ENCODE data around the gene GRIK4.

The GRIK4 gene

DNA sequence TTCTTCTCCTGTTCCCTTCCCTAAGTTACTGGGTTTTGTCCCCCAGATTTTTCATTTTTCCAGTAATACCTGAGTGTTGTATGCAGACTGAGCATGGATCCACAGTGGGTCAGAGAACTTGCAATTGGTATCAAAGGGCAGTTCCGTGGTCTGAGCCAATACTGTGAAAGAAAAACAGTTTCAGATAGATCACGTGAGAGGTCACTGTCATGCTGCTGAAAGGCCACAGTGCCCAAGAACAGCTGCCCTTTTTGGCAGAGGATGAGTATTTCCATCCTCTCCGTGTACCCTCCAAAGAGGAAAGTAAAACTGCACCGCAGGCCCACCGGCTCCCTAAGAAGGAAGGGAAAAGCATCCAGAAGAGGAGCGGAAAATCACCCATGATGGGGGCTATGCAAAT is 439.3 kb downstream of the GRIK4 start:
- no peak for DNase-seq (ENCODE audit: low read depth in 3 of 3)

DNA sequence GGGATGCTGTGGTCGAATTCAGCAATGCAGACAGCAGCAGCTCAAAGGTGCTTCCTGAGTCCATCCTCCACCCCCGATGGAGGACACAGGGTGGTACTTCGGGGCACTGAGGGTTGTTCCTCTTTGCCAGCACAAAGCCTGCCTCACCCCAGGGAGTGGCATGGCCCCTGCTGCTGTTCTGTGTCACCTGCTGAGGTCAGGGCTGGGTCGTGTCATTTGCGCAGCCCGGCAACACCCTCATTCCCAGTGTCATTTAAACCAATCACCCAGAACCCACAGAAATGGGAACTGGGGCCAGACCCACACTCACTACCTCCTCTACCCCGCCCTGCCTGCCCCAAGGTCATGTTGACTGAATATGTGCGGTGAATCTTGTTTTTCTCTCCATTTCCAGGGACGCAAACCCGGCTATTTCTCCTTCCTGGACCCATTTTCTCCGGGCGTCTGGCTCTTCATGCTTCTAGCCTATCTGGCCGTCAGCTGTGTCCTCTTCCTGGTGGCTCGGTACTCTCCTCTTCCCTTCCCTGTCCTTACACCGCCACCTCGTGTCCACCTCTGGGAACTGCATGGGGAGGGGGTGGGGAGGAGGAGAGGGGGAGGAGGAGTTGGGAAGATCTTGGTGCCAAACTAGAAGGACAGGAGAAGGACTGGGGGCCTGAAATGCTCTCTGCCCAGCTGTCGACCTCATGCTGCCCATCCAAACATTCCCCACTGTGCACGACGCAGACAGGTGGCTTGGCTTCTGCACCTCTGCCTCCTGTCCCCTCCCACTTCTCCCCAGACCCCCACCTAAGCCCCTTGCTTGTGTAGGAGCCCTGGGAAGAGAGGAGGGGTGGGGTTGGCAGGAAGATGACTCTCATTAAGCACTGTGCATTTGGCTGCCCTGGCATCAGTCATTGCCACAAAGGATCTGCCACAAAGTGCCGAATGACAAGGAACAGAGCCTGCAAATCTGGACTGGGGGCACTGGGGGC is 441.2 kb downstream of the GRIK4 start:
- DNase-seq (ENCODE audit: low read depth in 3 of 3) = peak; percentile 33 to 66 (median 45)

DNA sequence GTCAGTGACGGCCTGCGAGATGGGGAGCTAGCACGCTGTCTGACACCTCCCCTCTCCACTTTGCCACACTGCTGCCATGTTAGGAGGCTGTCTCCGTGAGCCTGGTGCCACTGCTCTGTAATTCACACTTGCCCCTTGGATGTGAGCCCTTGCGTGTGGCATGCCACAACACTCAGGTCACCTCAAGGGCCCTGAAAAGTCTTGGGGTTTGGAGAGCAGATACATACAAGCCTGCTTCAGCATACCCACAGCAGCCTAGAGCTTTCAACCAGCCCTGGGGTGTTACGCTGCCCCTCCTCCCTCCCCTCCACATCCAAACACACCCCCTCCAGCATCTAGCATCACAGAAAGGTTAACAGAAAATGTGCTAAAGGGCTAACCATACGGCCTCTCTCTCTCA is 442.8 kb downstream of the GRIK4 start:
- DNase-seq (ENCODE audit: low read depth in 3 of 3) = no peak

DNA sequence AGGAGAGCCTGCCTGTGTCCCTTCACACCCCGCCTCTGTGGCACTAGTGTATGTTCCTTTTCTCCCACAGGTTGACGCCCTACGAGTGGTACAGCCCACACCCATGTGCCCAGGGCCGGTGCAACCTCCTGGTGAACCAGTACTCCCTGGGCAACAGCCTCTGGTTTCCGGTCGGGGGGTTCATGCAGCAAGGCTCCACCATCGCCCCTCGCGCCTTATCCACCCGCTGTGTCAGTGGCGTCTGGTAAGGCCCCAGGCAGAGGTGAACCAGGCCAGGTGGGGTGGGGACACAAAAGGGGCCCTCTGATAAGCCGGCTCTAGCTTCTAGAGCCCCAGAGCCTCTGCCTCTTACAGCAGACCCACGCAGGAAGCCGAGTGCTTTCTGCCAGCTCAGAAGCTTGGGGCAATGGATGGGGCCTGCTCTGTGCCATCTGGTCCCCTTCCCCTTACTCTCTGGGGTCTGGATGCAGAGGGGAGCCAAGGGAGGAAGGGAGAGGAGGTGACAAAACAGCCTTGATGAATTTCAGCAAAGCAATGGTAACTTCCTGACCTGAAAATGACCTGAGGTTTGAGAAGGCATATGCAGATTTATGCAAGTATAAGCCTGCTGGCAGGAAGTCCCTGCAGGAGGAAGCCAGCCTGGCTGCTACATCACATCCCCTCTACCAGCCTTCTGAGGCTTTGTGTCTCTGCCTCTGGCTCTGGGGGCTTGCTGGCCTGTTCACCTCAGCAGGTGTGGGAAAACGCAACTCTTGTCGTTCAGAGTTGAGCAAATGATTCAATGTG is 445.4 kb downstream of the GRIK4 start:
- no peak for DNase-seq (ENCODE audit: low read depth in 3 of 3)

DNA sequence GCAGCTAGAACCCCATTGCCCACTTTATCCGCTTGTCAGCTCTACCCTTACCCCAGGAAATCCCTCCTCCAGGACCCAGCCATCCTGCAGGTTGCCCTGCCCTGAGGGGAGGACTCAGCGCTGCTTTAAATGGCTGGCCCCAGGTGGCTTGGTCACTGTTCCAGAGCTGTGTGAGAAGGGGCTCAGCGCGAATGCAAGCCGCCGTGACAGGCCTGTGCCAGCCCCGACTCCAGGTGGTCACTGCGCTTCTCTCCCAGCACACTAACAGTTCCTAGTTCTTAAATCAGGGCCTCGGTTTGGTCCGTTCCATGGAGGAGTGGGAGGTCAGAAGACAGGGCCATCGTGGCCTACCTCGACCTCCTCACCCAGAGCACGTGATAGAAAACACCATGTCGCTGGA is 446.6 kb downstream of the GRIK4 start:
- no peak for DNase-seq (ENCODE audit: low read depth in 3 of 3)

DNA sequence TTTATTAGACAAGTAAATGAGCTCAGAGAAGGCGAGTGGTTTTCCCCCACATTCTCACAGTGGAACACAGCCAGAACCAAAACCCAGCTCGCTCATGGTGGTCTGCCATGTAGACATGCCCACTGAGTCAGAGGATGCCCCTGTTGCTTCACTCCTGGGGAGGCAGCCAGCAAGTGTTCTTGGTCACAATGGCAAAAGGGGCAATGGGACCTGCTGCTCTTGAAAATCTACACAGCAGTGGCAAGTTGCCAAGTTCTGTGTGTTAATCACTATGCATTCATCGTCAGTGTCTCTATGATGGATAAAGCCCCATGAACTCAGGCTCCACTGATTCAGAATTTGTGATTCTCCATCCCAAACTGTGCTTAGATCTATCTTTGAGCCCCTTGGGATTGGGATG is 447.6 kb downstream of the GRIK4 start:
- no peak for DNase-seq (ENCODE audit: low read depth in 3 of 3)

DNA sequence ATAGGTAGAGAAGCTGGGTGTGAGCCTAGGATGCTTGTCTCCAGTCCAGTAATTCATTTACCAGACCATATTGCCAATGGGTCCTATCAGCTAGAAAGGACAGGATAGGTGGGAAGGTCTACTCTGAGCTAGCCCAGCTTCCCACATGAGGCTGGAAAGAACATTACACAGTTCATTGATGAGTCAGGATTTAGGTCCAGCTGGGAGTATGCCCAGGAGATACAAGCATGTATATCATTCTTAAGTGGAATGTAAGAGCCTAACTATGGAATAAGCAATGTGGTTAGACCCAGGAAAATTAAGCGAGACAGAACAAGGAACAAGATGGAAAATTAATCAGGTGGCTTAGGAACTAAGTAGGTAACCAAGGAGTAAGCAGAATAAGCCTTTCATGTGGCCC is 453.3 kb downstream of the GRIK4 start:
- no peak for DNase-seq (ENCODE audit: low read depth in 3 of 3)

DNA sequence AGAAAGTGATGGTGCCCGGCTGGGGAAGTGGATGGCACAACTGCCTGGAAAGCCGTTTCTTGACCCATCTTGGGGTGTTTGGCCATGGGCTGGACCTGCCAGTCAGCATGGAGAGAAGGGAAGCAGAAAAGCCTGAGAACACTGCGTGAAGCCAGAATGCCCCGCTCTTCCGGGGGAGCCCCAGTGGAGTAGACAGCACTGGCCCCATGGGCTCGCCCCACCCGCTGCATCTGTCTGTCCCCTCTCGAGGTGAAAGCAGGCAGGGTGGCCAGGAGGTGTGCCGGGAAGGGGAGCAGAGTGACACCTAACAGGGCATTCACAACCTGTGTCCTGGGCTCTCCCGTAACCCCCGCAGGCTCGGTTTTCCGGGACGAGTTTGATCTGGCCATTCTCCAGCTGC is 455.3 kb downstream of the GRIK4 start:
- DNase-seq (ENCODE audit: low read depth in 3 of 3) = no peak

DNA sequence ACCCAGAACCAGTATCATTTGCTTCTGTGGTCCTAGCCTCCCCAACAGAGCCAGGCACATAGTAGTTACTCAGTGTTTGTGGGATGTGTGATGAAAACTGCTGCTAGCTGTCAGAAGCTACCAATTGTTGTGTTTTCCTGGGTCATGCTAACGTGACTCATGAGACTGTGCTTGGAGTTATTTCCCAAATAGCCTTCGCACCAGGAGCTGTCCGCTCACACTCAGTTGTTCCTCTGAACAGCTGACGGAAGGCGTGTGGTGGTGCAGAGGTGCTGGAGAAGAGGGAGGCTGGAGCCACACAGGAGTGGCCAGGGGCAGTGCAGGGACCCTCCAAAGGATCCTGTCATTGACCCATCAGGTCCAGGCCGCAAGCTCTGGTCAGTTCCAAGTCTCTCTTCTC is 458.4 kb downstream of the GRIK4 start:
- no peak for DNase-seq (ENCODE audit: low read depth in 3 of 3)

DNA sequence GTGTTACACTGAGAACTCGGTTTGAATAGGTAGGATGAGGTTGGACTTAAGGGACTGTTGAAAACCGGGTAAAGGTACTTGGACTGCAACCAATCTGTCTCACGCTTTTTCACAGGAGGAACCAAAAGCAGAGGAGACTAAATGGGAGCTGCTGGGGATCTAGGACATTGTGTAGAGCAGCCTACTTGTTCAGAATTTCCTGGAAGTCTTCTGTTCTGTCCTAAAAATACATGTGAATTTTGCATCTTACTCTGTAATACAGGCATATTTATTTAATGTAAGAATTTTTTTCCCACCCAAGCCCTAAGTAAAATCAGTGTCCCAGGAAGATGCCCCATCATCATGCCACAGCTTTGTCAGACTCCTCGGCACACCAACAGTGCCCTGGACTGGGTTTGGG is 460.3 kb downstream of the GRIK4 start:
- no peak for DNase-seq (ENCODE audit: low read depth in 3 of 3)

DNA sequence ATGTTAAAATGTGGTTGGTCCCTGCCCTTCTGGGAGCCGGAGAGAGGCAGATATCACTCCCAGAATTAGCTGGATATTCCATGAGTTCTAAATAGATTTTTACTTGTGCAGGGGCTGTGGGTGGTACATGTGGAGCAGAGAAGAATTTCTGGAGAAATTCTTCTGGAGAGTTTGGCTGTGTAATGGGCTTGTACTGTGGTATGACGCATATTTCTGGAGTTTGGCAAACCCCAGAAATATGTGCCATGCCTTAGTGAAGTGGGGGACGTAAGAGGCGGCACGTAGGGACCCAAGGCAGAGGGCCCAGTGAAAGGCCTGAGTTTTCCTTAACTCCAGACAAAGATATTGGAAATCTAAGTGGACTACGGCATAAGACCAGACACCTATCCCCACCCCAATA is 461.1 kb downstream of the GRIK4 start:
- DNase-seq (ENCODE audit: low read depth in 3 of 3) = no peak

DNA sequence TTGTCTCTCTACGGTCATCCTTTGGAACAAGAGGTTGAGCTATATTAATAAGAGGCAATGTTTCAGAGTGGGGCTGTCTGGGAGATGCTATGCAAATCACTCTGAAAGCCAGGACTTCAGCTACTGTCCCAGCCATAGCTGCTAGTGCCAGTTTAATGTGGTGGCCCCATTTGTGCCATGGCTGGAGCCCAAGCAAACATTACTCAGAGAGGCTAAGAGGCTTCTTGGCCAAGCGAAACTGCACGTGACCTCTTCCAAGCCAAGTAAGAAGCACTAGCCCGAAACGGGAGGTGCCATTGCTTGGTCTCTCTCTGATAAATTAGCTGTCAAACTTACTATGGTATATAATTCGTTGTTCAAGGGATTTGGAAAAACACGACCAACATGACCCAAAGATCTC is 462.0 kb downstream of the GRIK4 start:
- no peak for DNase-seq (ENCODE audit: low read depth in 3 of 3)

DNA sequence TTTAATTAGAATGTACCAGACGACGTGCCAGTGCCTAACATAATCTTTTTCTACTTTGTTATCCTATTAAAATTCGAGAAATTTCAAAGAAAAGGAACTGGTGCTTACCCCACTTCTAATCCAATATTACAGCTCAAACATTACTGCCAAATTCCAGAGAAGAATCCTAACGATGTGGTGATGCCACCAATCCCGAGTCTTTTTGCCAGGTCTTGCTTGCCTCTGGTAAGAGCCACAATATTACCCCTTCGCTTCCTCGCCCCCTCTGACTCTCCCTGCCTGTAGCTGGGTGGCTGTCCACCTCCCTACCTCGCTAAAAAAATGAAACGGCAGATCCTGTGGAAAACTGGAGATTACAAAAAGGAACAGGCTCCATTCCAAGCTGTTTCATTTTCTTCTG is 462.9 kb downstream of the GRIK4 start:
- no peak for DNase-seq (ENCODE audit: low read depth in 3 of 3)

DNA sequence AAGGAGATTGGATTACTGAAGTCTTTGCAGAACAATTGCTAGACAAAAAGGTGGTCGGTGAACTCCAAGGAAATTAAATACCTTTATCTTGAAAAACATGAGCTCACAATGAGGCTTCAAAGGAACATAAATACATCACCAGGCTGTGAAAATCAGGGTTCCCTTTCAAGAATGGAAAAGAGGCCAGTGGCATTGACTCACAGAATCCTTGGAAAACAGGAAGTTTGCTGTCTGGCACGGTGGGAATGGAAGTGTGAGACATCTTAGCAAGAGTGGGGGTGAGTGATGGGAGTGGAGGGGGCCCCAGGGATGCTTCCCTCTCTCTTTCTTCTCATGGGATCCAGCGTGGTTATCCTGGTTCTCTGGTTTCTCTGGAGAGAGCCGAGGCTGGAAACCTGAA is 463.4 kb downstream of the GRIK4 start:
- no peak for DNase-seq (ENCODE audit: low read depth in 3 of 3)

DNA sequence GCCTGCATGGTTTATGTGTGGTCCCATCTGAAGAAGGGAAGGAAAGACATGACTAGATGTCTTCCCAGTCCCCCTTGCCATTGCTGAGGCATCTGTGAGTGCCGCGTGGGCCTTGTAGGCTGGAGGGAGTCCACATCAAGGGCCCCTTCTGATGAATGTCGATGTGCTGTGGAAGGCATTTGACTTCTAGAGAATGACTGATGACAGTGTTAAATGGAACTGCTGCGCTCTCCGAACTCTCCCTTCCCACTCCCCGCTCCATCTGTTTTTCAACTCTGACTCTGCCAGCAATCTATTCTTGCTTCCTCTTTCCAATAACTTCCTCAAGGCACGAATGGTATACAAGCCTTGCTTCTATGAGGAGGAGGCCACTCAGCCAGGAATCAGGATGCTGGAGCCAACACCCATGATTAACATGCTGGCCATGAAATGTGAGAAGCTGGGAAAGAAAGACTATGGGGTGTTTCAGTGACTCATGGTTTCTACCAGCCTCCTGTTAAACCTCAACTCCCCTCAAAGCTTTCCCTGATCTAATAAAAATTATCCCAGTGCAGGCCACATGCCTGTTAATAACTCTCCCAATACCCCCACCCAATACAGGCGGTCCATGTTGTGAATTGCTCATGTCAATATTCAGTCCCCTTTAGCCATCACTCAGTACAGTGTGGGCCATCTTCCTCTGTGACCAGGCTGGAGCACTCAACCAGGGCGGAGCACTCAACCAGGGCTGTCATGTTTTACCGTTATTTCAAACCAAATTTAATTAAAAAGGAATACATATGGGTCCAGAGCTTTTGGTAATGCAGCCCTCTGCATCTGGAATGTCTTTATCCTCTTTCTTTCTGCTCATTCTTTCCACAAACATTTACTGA is 466.0 kb downstream of the GRIK4 start:
- no peak for DNase-seq (ENCODE audit: low read depth in 3 of 3)

DNA sequence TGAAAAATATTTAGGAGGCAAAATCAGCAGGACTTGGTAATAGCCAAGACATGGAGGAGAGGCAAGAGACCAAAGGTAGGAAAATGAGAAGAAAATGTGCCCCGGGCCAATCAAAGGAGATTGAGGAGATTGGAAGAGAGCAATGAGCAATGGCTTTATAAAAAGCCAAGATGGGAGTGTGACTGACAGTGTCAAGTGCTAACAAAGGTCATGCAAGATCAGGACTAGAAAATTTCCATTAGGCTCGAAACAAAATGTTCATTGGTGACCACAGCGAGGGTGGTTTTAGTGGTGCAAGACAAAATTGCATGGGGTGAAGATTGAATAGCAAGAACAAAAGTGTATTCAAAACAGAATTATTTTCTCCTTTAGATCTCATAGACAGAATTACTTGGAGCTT is 467.2 kb downstream of the GRIK4 start:
- no peak for DNase-seq (ENCODE audit: low read depth in 3 of 3)

DNA sequence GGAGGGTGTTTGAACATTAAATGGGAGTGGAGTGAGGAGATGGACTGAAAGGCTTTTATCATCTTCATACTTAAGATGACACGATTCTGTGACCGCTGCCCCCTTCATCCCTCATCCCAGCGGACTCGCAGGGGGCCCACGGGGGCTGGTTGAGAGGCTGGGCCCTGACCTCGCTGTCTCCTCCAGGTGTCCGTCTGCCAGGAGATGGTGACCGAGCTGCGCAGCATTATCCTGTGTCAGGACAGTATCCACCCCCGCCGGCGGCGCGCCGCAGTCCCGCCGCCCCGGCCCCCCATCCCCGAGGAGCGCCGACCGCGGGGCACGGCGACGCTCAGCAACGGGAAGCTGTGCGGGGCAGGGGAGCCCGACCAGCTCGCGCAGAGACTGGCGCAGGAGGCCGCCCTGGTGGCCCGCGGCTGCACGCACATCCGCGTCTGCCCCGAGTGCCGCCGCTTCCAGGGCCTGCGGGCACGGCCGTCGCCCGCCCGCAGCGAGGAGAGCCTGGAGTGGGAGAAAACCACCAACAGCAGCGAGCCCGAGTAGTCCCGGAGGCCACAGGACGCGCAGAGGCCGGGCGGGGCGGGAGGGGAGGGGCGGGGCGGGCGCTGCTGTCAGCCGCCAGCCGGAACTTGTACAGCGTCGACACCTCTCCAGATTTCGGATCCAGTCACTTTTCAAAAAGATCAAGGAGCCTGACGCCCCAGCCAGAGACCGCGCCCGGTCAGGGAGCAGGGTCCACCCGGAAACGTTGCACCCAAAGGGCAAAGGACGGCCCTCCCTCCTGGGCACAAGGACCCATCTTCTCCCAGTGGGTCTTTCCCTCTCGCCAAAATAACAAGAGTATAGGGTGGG is 474.4 kb downstream of the GRIK4 start:
- peak; percentile 2 to 21 (median 7) for DNase-seq (ENCODE audit: low read depth in 3 of 3)

DNA sequence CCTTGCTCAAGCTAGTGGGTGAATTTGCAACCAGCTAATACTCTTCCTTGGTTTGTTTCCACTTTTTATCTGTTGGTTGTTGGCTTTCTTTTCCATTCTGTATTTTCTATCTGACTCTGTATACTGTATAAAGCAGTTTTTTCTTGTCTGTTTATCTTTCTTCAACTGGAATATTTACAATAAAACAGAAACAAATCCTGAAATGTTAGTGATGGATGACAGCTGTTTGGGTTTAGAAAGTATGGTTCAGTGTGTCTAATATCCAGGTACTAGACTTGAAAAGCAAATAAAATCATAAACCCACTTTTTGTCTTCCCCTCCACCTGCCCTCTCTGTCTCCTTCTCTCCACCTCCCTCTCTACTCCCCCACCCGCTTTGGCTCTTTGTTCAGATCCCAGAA is 477.1 kb downstream of the GRIK4 start:
- DNase-seq (ENCODE audit: low read depth in 3 of 3) = no peak

DNA sequence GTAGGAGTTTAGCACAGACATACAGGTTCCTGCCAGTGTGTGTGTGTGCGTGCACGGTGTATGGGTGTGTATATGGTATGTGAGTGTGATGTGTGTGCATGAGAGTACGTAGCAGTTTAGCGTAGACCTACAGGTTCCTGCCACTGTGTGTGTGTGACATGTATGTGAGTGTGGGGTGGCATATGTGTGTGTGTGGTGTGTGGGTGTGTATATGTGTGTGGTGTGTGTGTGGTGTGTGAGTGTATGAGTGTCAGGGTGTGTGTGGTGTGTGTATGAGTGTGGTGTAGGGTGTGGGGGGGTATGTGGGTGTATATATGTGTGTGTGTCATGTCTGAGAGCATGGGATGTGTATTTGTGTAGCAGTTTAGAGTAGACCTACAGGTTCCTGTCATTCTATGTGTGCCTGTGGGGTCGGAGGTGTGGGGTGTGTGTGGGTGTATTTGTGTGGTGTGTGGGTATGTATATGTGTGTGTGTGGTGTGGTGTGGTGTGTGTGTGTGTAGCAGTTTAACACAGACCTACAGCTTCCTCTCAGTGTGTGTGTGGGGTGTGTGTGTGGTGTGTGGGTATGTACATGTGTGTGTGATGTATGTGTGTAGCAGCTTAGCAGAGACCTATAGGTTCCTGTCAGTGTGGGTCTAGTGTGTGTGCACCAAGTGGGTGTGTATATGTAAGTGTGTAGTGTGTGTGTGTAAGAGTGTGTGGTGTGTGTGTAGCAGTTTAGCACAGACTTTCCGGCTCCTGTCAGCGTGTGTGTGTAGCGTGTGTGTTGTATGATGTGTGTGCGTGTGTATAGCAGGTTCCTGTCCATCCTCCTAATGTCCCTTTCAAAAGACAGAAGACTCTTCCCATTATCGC is 480.5 kb downstream of the GRIK4 start:
- no peak for DNase-seq (ENCODE audit: low read depth in 3 of 3)
